ENCODE results near the gene DCAF15. TPM values are rescaled to one million over a fixed set of nuclear protein-coding genes. Genes with fewer than 3 reads are reported as not detected.

DCAF15 gene
- total and polyA plus RNA-seq, 2 experiments from 2014 or later = 39.5 to 81.3 TPM

DNA sequence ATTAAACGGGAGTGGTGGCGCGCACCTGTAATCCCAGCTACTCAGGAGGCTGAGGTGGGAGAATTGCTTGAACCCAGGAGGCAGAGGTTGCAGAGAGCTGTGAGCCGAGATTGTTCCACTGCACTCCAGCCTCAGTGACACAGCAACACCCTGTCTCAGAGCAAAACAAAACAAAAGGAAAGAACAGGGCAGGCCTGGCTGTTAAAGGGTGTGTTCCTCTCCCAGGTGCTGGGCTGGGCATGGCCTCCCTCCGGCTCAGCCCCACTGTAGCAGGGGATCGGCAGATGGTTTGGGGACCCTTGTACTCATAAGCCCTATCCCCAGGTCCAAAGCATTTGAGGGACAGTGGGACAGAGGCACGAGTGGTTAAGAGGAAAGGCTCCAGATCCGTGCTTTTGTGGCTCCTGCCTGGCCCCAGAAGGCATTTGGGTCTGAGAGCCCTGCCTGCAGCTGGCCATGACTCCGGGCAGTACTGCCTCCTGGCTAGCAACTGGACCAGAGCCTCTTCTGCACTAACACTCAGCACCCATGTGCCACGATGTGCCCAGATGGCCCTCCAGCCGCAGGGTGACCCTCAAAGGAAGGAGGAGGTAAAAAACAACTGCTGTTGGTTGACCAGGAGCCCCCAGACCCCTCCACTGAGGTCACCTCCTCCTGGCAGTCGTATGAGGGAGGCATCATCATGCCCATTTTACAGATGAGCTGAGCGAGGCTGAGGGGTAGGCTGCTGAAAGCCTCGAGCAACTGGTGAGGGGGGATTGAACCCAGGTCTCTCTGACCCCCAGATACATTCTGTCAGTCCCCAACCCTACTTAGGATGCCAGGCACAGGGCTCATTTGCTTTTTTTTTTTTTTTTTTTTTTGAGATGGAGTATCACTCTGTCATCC, 43.8 kb downstream of the DCAF15 start:
- Histone ChIP-seq H3K4me2 (no peak overlapping the region), H3K27ac (ENCODE audit: low read depth) (no peak overlapping the region), H3K4me1 (ENCODE audit: insufficient read depth) (no peaks in the 10 kb centered on the region), H3K79me2 (replicated peaks; ENCODE audit: insufficient read depth) (peaks cover 17% of the 10 kb centered on the region), H3F3A (replicated peaks; ENCODE audit: low read depth) (0 out of 2 replicates have a peak, but pooled peaks cover 3% of the 10 kb centered on the region), H2AFZ (no peak overlapping the region), H3K36me3 (ENCODE audit: insufficient read depth) (0 out of 2 replicates have a peak, but pooled peaks cover 6% of the 10 kb centered on the region), H4K20me1 (replicated peaks; ENCODE audit: insufficient read depth) (no peaks in the 10 kb centered on the region), H3K9me2 (ENCODE audit: insufficient read depth) (no peaks in the 10 kb centered on the region), H3K4me3 (no peak overlapping the region), H3K27me3 (ENCODE audit: insufficient read depth) (no peaks in the 10 kb centered on the region)
- Mint-ChIP-seq H3K4me1 (no peaks in the 10 kb centered on the region), H3K9me3 (peaks cover 20% of the 10 kb centered on the region; the same call in 2 of the 3 replicates), H3K27me3 (ENCODE audit: insufficient read depth, low read depth, poor library complexity) (peaks cover 2% of the 10 kb centered on the region), H3K4me3 (no peak overlapping the region), H3K27ac (no peak overlapping the region), H3K36me3 (ENCODE audit: low read depth) (peaks cover 37% of the 10 kb centered on the region; the same call in 2 of the 3 replicates)
- no peak for DNase-seq (ENCODE audit: low spot score)
- TF ChIP-seq STAT1 (IDR thresholded peaks at IDR 0.05; ENCODE audit: unreplicated experiment) (no peak), EZH2 (IDR thresholded peaks at IDR 0.05; ENCODE audit: low read depth, unreplicated experiment) (no peak), NANOG (IDR thresholded peaks at IDR 0.05; ENCODE audit: borderline replicate concordance) (no peak), EZH2phosphoT487 (IDR thresholded peaks at IDR 0.05; ENCODE audit: unreplicated experiment) (no peak), POLR2AphosphoS5 (IDR thresholded peaks at IDR 0.05; ENCODE audit: low read depth) (no peak), JUNB (IDR thresholded peaks at IDR 0.05; ENCODE audit: unreplicated experiment) (no peak), ZNF114 (CRISPR knock-in tag; IDR thresholded peaks at IDR 0.05) (no peak), CREB1 (CRISPR knock-in tag; IDR thresholded peaks at IDR 0.05; ENCODE audit: low read depth) (no peak), ZNF331 (CRISPR knock-in tag; IDR thresholded peaks at IDR 0.05; ENCODE audit: low read depth) (no peak)
- TF ChIP-seq, protein P1, sequence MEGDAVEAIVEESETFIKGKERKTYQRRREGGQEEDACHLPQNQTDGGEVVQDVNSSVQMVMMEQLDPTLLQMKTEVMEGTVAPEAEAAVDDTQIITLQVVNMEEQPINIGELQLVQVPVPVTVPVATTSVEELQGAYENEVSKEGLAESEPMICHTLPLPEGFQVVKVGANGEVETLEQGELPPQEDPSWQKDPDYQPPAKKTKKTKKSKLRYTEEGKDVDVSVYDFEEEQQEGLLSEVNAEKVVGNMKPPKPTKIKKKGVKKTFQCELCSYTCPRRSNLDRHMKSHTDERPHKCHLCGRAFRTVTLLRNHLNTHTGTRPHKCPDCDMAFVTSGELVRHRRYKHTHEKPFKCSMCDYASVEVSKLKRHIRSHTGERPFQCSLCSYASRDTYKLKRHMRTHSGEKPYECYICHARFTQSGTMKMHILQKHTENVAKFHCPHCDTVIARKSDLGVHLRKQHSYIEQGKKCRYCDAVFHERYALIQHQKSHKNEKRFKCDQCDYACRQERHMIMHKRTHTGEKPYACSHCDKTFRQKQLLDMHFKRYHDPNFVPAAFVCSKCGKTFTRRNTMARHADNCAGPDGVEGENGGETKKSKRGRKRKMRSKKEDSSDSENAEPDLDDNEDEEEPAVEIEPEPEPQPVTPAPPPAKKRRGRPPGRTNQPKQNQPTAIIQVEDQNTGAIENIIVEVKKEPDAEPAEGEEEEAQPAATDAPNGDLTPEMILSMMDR (conservative IDR thresholded peaks at IDR 0.05; ENCODE audit: low read depth in 2 of 2) = no peak
- TF ChIP-seq, protein P2, sequence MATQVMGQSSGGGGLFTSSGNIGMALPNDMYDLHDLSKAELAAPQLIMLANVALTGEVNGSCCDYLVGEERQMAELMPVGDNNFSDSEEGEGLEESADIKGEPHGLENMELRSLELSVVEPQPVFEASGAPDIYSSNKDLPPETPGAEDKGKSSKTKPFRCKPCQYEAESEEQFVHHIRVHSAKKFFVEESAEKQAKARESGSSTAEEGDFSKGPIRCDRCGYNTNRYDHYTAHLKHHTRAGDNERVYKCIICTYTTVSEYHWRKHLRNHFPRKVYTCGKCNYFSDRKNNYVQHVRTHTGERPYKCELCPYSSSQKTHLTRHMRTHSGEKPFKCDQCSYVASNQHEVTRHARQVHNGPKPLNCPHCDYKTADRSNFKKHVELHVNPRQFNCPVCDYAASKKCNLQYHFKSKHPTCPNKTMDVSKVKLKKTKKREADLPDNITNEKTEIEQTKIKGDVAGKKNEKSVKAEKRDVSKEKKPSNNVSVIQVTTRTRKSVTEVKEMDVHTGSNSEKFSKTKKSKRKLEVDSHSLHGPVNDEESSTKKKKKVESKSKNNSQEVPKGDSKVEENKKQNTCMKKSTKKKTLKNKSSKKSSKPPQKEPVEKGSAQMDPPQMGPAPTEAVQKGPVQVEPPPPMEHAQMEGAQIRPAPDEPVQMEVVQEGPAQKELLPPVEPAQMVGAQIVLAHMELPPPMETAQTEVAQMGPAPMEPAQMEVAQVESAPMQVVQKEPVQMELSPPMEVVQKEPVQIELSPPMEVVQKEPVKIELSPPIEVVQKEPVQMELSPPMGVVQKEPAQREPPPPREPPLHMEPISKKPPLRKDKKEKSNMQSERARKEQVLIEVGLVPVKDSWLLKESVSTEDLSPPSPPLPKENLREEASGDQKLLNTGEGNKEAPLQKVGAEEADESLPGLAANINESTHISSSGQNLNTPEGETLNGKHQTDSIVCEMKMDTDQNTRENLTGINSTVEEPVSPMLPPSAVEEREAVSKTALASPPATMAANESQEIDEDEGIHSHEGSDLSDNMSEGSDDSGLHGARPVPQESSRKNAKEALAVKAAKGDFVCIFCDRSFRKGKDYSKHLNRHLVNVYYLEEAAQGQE (IDR thresholded peaks at IDR 0.05; ENCODE audit: unreplicated experiment) = no peak
- TF ChIP-seq, protein P3, sequence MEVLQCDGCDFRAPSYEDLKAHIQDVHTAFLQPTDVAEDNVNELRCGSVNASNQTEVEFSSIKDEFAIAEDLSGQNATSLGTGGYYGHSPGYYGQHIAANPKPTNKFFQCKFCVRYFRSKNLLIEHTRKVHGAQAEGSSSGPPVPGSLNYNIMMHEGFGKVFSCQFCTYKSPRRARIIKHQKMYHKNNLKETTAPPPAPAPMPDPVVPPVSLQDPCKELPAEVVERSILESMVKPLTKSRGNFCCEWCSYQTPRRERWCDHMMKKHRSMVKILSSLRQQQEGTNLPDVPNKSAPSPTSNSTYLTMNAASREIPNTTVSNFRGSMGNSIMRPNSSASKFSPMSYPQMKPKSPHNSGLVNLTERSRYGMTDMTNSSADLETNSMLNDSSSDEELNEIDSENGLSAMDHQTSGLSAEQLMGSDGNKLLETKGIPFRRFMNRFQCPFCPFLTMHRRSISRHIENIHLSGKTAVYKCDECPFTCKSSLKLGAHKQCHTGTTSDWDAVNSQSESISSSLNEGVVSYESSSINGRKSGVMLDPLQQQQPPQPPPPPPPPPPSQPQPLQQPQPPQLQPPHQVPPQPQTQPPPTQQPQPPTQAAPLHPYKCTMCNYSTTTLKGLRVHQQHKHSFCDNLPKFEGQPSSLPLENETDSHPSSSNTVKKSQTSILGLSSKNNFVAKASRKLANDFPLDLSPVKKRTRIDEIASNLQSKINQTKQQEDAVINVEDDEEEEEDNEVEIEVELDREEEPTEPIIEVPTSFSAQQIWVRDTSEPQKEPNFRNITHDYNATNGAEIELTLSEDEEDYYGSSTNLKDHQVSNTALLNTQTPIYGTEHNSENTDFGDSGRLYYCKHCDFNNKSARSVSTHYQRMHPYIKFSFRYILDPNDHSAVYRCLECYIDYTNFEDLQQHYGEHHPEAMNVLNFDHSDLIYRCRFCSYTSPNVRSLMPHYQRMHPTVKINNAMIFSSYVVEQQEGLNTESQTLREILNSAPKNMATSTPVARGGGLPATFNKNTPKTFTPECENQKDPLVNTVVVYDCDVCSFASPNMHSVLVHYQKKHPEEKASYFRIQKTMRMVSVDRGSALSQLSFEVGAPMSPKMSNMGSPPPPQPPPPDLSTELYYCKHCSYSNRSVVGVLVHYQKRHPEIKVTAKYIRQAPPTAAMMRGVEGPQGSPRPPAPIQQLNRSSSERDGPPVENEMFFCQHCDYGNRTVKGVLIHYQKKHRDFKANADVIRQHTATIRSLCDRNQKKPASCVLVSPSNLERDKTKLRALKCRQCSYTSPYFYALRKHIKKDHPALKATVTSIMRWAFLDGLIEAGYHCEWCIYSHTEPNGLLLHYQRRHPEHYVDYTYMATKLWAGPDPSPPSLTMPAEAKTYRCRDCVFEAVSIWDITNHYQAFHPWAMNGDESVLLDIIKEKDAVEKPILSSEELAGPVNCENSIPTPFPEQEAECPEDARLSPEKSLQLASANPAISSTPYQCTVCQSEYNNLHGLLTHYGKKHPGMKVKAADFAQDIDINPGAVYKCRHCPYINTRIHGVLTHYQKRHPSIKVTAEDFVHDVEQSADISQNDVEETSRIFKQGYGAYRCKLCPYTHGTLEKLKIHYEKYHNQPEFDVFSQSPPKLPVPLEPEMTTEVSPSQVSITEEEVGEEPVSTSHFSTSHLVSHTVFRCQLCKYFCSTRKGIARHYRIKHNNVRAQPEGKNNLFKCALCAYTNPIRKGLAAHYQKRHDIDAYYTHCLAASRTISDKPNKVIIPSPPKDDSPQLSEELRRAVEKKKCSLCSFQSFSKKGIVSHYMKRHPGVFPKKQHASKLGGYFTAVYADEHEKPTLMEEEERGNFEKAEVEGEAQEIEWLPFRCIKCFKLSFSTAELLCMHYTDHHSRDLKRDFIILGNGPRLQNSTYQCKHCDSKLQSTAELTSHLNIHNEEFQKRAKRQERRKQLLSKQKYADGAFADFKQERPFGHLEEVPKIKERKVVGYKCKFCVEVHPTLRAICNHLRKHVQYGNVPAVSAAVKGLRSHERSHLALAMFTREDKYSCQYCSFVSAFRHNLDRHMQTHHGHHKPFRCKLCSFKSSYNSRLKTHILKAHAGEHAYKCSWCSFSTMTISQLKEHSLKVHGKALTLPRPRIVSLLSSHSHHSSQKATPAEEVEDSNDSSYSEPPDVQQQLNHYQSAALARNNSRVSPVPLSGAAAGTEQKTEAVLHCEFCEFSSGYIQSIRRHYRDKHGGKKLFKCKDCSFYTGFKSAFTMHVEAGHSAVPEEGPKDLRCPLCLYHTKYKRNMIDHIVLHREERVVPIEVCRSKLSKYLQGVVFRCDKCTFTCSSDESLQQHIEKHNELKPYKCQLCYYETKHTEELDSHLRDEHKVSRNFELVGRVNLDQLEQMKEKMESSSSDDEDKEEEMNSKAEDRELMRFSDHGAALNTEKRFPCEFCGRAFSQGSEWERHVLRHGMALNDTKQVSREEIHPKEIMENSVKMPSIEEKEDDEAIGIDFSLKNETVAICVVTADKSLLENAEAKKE (CRISPR knock-in tag; IDR thresholded peaks at IDR 0.05) = no peak
- TF ChIP-seq, protein P4, sequence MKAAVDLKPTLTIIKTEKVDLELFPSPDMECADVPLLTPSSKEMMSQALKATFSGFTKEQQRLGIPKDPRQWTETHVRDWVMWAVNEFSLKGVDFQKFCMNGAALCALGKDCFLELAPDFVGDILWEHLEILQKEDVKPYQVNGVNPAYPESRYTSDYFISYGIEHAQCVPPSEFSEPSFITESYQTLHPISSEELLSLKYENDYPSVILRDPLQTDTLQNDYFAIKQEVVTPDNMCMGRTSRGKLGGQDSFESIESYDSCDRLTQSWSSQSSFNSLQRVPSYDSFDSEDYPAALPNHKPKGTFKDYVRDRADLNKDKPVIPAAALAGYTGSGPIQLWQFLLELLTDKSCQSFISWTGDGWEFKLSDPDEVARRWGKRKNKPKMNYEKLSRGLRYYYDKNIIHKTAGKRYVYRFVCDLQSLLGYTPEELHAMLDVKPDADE (IDR thresholded peaks at IDR 0.05) = no peak
- ATAC-seq = no peak

All from GM23338 (cell line).